ENCODE results near the gene CFAP54. TPM values are rescaled to one million over a fixed set of nuclear protein-coding genes. Genes with fewer than 3 reads are reported as not detected.

Gene CFAP54
- polyA plus RNA-seq, 1 of the 3 experiments (the other 2 are of a cell fraction) = 0.87 TPM

DNA sequence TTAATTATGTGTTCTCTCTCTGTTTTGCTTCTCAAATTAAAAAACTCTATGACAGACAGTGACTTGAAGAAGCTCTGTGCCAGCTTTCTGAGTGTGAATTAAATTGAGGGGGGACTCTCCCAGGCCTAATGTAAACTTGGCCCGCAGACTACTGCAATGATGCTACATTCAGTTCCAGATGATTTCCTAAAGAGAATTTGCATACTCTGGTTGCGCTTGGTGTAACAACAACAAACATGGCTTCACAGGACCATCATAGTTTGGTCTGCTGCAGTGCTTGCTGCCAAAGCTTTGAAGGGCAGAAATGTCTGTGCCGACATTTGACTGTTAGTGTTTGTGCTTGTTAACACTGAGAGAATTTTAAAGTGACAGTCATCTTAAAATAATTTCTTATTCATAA, 25.0 kb downstream of the CFAP54 start:
- Histone ChIP-seq H3K79me2 (ENCODE audit: insufficient read depth) (no peaks in the 10 kb centered on the region), H3K9me2 (no peaks in the 10 kb centered on the region), H2AFZ (ENCODE audit: low read depth) (peak overlapping the region; percentile 6; the same call in 1 of the 2 replicates), H3K4me3 (ENCODE audit: low read depth in 2 of 2, low read length in 1 of 2) (no peak overlapping the region), H3K27me3 (ENCODE audit: insufficient read depth) (no peaks in the 10 kb centered on the region), H3K27ac (ENCODE audit: low read depth in 2 of 2, low read length in 1 of 2) (no peak overlapping the region), H3K9me3 (no peaks in the 10 kb centered on the region), H4K20me1 (ENCODE audit: insufficient read depth) (no peaks in the 10 kb centered on the region), H3K36me3 (replicated peaks in 1 of 2; ENCODE audit: control insufficient read depth in 1 of 2, insufficient read depth in 2 of 2, low read length in 1 of 2) (no peaks in the 10 kb centered on the region), H3F3A (replicated peaks; ENCODE audit: insufficient read depth) (peaks cover 10% of the 10 kb centered on the region), H3K4me1 (ENCODE audit: control insufficient read depth in 1 of 2, insufficient read depth in 2 of 2, low read depth in 1 of 2, low read length in 1 of 2) (no peaks in the 10 kb centered on the region), H3K9ac (no peak overlapping the region), H3K4me2 (no peak overlapping the region)
- CTCF ChIA-PET = interaction anchor here (1.0 to 1.9 kb wide), 3 partner anchors 114 to 453 kb away, joined by 4 to 8 read pairs (median 8); partner anchors contain the start of gene CDK17
- POLR2A ChIA-PET = no interaction called here
- TF ChIP-seq, protein P1, sequence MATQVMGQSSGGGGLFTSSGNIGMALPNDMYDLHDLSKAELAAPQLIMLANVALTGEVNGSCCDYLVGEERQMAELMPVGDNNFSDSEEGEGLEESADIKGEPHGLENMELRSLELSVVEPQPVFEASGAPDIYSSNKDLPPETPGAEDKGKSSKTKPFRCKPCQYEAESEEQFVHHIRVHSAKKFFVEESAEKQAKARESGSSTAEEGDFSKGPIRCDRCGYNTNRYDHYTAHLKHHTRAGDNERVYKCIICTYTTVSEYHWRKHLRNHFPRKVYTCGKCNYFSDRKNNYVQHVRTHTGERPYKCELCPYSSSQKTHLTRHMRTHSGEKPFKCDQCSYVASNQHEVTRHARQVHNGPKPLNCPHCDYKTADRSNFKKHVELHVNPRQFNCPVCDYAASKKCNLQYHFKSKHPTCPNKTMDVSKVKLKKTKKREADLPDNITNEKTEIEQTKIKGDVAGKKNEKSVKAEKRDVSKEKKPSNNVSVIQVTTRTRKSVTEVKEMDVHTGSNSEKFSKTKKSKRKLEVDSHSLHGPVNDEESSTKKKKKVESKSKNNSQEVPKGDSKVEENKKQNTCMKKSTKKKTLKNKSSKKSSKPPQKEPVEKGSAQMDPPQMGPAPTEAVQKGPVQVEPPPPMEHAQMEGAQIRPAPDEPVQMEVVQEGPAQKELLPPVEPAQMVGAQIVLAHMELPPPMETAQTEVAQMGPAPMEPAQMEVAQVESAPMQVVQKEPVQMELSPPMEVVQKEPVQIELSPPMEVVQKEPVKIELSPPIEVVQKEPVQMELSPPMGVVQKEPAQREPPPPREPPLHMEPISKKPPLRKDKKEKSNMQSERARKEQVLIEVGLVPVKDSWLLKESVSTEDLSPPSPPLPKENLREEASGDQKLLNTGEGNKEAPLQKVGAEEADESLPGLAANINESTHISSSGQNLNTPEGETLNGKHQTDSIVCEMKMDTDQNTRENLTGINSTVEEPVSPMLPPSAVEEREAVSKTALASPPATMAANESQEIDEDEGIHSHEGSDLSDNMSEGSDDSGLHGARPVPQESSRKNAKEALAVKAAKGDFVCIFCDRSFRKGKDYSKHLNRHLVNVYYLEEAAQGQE (IDR thresholded peaks at IDR 0.05; ENCODE audit: low read depth, low read length) = no peak
- no peak for TF ChIP-seq ELF1 (IDR thresholded peaks at IDR 0.05)
- TF ChIP-seq POLR2AphosphoS5 (IDR thresholded peaks at IDR 0.05; ENCODE audit: low read depth, low read length) = no peak
- no peak for TF ChIP-seq EZH2phosphoT487 (IDR thresholded peaks at IDR 0.05; ENCODE audit: borderline replicate concordance, low read depth)
- no peak for TF ChIP-seq GABPA (IDR thresholded peaks at IDR 0.05; ENCODE audit: low read depth)
- TF ChIP-seq, protein P2, sequence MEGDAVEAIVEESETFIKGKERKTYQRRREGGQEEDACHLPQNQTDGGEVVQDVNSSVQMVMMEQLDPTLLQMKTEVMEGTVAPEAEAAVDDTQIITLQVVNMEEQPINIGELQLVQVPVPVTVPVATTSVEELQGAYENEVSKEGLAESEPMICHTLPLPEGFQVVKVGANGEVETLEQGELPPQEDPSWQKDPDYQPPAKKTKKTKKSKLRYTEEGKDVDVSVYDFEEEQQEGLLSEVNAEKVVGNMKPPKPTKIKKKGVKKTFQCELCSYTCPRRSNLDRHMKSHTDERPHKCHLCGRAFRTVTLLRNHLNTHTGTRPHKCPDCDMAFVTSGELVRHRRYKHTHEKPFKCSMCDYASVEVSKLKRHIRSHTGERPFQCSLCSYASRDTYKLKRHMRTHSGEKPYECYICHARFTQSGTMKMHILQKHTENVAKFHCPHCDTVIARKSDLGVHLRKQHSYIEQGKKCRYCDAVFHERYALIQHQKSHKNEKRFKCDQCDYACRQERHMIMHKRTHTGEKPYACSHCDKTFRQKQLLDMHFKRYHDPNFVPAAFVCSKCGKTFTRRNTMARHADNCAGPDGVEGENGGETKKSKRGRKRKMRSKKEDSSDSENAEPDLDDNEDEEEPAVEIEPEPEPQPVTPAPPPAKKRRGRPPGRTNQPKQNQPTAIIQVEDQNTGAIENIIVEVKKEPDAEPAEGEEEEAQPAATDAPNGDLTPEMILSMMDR (IDR thresholded peaks at IDR 0.05) = no peak
- TF ChIP-seq MEF2A (IDR thresholded peaks at IDR 0.05; ENCODE audit: borderline replicate concordance, low read depth) = no peak
- TF ChIP-seq JUND (IDR thresholded peaks at IDR 0.05) = no peak
- TF ChIP-seq, protein P3, sequence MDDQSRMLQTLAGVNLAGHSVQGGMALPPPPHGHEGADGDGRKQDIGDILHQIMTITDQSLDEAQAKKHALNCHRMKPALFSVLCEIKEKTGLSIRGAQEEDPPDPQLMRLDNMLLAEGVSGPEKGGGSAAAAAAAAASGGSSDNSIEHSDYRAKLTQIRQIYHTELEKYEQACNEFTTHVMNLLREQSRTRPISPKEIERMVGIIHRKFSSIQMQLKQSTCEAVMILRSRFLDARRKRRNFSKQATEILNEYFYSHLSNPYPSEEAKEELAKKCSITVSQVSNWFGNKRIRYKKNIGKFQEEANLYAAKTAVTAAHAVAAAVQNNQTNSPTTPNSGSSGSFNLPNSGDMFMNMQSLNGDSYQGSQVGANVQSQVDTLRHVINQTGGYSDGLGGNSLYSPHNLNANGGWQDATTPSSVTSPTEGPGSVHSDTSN (IDR thresholded peaks at IDR 0.05) = no peak
- no peak for TF ChIP-seq MXI1 (IDR thresholded peaks at IDR 0.05; ENCODE audit: low read depth, low read length)
- TF ChIP-seq, protein P4, sequence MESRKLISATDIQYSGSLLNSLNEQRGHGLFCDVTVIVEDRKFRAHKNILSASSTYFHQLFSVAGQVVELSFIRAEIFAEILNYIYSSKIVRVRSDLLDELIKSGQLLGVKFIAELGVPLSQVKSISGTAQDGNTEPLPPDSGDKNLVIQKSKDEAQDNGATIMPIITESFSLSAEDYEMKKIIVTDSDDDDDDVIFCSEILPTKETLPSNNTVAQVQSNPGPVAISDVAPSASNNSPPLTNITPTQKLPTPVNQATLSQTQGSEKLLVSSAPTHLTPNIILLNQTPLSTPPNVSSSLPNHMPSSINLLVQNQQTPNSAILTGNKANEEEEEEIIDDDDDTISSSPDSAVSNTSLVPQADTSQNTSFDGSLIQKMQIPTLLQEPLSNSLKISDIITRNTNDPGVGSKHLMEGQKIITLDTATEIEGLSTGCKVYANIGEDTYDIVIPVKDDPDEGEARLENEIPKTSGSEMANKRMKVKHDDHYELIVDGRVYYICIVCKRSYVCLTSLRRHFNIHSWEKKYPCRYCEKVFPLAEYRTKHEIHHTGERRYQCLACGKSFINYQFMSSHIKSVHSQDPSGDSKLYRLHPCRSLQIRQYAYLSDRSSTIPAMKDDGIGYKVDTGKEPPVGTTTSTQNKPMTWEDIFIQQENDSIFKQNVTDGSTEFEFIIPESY (IDR thresholded peaks at IDR 0.05; ENCODE audit: borderline replicate concordance, low read depth) = no peak
- TF ChIP-seq, protein P5, sequence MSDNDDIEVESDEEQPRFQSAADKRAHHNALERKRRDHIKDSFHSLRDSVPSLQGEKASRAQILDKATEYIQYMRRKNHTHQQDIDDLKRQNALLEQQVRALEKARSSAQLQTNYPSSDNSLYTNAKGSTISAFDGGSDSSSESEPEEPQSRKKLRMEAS (IDR thresholded peaks at IDR 0.05; ENCODE audit: low read depth) = no peak
- TF ChIP-seq RFX5 (IDR thresholded peaks at IDR 0.05; ENCODE audit: low read length) = no peak
- 78% methylated on average over 2 of the region's 3 CpGs for WGBS (ENCODE audit: low lambda C conversion rate)
- no peak for DNase-seq
